Astrocyte (in vitro differentiated cells and primary cell): ENCODE measurements around the gene MAPKAPK3. TPM values are rescaled to one million over a fixed set of nuclear protein-coding genes. Genes with fewer than 3 reads are reported as not detected.

ENCODE experiments used
- DNase-seq: peaks from one replicate; pipeline ENCODE4 v3.0.0-alpha.2; 2010; ENCODE audit warnings: low read depth
- FAIRE-seq: peaks from 2 replicates; lab custom pipeline; 2011; peaks lifted over from hg19 to GRCh38; lab: Jason Lieb, UNC
- H2AFZ ChIP-seq: 2 replicates; pipeline ENCODE4 v1.6.0; 2012; ENCODE audit warnings: low read depth, low read length, inconsistent platforms
- H3K27ac ChIP-seq: 2 replicates; pipeline ENCODE4 v1.5.1; 2011; ENCODE audit warnings: low read depth, low read length, inconsistent platforms
- H3K27me3 ChIP-seq: 2 replicates; pipeline ENCODE4 v1.6.0; 2011; ENCODE audit warnings: low read length, inconsistent platforms; ENCODE audit not compliant: insufficient read depth
- H3K36me3 ChIP-seq: 2 replicates; pipeline ENCODE4 v1.5.1; 2011; ENCODE audit warnings: low read length, inconsistent platforms; ENCODE audit not compliant: insufficient read depth
- H3K4me1 ChIP-seq: 2 replicates; pipeline ENCODE4 v1.5.1; 2011; ENCODE audit warnings: low read length, inconsistent platforms; ENCODE audit not compliant: insufficient read depth
- H3K4me2 ChIP-seq: 2 replicates; pipeline ENCODE4 v1.6.0; 2012; ENCODE audit warnings: low read length, inconsistent platforms
- H3K4me3 ChIP-seq: 2 replicates; pipeline ENCODE4 v1.5.1; 2011; ENCODE audit warnings: low read depth, mild to moderate bottlenecking, low read length, inconsistent platforms; ENCODE audit not compliant: insufficient read depth
- H3K79me2 ChIP-seq: 2 replicates; pipeline ENCODE4 v1.6.0; 2012; ENCODE audit warnings: mild to moderate bottlenecking, low read length, inconsistent platforms; ENCODE audit not compliant: insufficient read depth
- H3K9ac ChIP-seq: 2 replicates; pipeline ENCODE4 v1.6.0; 2012; ENCODE audit warnings: mild to moderate bottlenecking, low read length, inconsistent platforms
- H3K9me3 ChIP-seq: 2 replicates; pipeline ENCODE4 v1.5.1; 2012; ENCODE audit warnings: low read depth, mild to moderate bottlenecking, low read length, inconsistent platforms; ENCODE audit not compliant: insufficient read depth
- H4K20me1 ChIP-seq: 2 replicates; pipeline ENCODE4 v1.6.0; 2012; ENCODE audit warnings: low read length, inconsistent platforms; ENCODE audit not compliant: insufficient read depth
- H3K27ac Mint-ChIP-seq: one replicate; pipeline ENCODE4 v1.8.0; 2021; ENCODE audit warnings: mild to moderate bottlenecking, mixed read lengths; ENCODE audit not compliant: unreplicated experiment
- H3K27me3 Mint-ChIP-seq: one replicate; pipeline ENCODE4 v1.8.0; 2021; ENCODE audit warnings: low read depth, mixed read lengths; ENCODE audit not compliant: unreplicated experiment
- H3K36me3 Mint-ChIP-seq: one replicate; pipeline ENCODE4 v1.8.0; 2021; ENCODE audit warnings: low read depth, mixed read lengths; ENCODE audit not compliant: unreplicated experiment
- H3K4me1 Mint-ChIP-seq: one replicate; pipeline ENCODE4 v1.8.0; 2021; ENCODE audit warnings: low read depth, mixed read lengths; ENCODE audit not compliant: unreplicated experiment
- H3K4me3 Mint-ChIP-seq: one replicate; pipeline ENCODE4 v1.8.0; 2021; ENCODE audit warnings: mild to moderate bottlenecking, moderate library complexity, mixed read lengths; ENCODE audit not compliant: unreplicated experiment
- H3K9me3 Mint-ChIP-seq: one replicate; pipeline ENCODE4 v1.8.0; 2021; ENCODE audit warnings: mild to moderate bottlenecking, mixed read lengths; ENCODE audit not compliant: unreplicated experiment
- EZH2 ChIP-seq: IDR thresholded peaks from 2 replicates; pipeline ENCODE4 v1.6.1; 2012; ENCODE audit warnings: mild to moderate bottlenecking, low read length, inconsistent platforms; ENCODE audit not compliant: insufficient read depth
- total RNA-seq: library from RNA; stranded (reverse); gene quantifications from 2 replicates; pipeline ENCODE4 v1.2.1, GENCODE V29; 2021
- TF ChIP-seq, protein P1 (sequence below): IDR thresholded peaks from 2 replicates; pipeline ENCODE4 v1.5.1; 2011; ENCODE audit warnings: low read depth, mild to moderate bottlenecking, inconsistent platforms, low read length, moderate library complexity; ENCODE audit not compliant: insufficient read depth

The MAPKAPK3 gene
- total RNA-seq, 1 donor from 2014 or later = 23.4 TPM

DNA sequence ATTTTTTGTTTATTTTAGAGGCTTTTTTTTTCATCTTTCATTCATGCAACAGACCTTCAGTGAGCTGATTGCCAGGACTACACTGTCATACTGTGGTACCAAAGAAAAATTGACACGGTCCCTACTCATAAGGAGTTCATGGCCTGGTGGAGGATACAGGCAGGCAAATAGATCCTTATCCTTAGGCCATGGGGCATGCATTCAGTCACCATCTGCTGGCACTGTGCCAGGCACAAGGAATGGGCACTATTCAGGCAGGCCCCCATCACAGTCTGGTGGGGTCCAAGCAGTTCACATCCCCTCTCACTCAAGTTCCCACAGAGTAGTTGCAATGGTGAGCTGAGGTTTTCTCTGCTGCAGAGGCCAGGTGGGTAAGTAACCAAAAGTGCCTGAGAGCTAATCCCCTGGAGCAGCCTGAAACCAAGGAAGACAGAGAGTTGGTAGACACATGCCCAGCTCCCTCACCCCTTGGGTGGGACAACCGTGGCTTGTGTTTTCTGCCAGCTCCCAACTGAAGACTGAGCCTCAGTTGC lies 22.6 kb upstream of the MAPKAPK3 start:
- Histone ChIP-seq H2AFZ (no peak overlapping the region), H3K79me2 (no peaks in the 10 kb centered on the region), H3K4me3 (no peak overlapping the region), H3K27ac (no peak overlapping the region), H3K4me2 (no peak overlapping the region), H3K27me3 (peaks cover 3% of the 10 kb centered on the region), H3K4me1 (no peaks in the 10 kb centered on the region), H3K9ac (no peak overlapping the region), H3K36me3 (no peaks in the 10 kb centered on the region), H4K20me1 (no peaks in the 10 kb centered on the region), H3K9me3 (no peaks in the 10 kb centered on the region)
- Mint-ChIP-seq H3K4me3 (no peak overlapping the region), H3K27me3 (peaks cover 24% of the 10 kb centered on the region), H3K36me3 (no peaks in the 10 kb centered on the region), H3K27ac (no peak overlapping the region), H3K9me3 (no peaks in the 10 kb centered on the region), H3K4me1 (no peaks in the 10 kb centered on the region)
- no peak for TF ChIP-seq EZH2
- TF ChIP-seq, protein P1, sequence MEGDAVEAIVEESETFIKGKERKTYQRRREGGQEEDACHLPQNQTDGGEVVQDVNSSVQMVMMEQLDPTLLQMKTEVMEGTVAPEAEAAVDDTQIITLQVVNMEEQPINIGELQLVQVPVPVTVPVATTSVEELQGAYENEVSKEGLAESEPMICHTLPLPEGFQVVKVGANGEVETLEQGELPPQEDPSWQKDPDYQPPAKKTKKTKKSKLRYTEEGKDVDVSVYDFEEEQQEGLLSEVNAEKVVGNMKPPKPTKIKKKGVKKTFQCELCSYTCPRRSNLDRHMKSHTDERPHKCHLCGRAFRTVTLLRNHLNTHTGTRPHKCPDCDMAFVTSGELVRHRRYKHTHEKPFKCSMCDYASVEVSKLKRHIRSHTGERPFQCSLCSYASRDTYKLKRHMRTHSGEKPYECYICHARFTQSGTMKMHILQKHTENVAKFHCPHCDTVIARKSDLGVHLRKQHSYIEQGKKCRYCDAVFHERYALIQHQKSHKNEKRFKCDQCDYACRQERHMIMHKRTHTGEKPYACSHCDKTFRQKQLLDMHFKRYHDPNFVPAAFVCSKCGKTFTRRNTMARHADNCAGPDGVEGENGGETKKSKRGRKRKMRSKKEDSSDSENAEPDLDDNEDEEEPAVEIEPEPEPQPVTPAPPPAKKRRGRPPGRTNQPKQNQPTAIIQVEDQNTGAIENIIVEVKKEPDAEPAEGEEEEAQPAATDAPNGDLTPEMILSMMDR = no peak
- FAIRE-seq (no peak), DNase-seq (no peak)

DNA sequence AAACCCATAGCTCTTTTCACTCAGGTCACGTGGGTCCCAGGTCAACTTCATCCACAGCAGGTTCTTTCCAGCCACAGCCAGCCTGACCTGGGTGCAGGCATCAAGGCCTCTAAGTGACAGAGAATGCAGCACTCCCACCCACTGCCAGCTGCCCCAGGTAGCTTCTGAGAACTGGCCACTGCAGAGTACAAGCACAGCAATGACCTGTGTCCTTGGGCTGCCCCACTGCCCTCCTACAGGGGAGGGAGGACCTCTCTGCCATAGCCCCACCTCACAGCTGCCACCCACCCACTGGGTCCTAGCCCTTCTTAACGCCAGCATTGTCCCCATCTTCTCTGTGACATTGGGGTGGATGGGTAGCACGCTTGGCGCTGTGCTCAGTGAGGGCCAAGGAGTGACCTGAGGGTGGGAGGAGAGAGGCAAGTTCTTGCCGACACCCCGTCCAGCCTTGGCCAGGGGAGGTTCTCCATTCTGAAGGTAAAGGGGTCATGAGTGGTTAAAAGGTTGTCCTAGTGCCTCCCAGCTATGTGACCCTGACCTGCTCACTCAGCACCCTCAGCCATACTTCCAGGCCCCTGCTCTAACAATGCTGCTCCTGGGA lies 17.7 kb upstream of the MAPKAPK3 start:
- peaks cover 13% of the 10 kb centered on the region for H3K4me1 Mint-ChIP-seq
- no peak overlapping the region for H2AFZ ChIP-seq
- peaks cover 18% of the 10 kb centered on the region for H3K4me1 ChIP-seq
- H3K36me3 Mint-ChIP-seq = no peaks in the 10 kb centered on the region
- H3K9me3 Mint-ChIP-seq = no peaks in the 10 kb centered on the region
- no peak overlapping the region for H3K4me3 ChIP-seq
- no peaks in the 10 kb centered on the region for H3K79me2 ChIP-seq
- no peak overlapping the region for H3K27ac Mint-ChIP-seq
- no peak overlapping the region for H3K9ac ChIP-seq
- FAIRE-seq = no peak
- H3K27me3 ChIP-seq = no peaks in the 10 kb centered on the region
- no peaks in the 10 kb centered on the region for H3K9me3 ChIP-seq
- TF ChIP-seq, protein P1 = no peak
- no peak for TF ChIP-seq EZH2
- no peaks in the 10 kb centered on the region for H3K36me3 ChIP-seq
- no peak overlapping the region for H3K4me2 ChIP-seq
- H3K27me3 Mint-ChIP-seq = peaks cover 25% of the 10 kb centered on the region
- DNase-seq = no peak
- H4K20me1 ChIP-seq = no peaks in the 10 kb centered on the region
- H3K27ac ChIP-seq = no peak overlapping the region
- no peak overlapping the region for H3K4me3 Mint-ChIP-seq

DNA sequence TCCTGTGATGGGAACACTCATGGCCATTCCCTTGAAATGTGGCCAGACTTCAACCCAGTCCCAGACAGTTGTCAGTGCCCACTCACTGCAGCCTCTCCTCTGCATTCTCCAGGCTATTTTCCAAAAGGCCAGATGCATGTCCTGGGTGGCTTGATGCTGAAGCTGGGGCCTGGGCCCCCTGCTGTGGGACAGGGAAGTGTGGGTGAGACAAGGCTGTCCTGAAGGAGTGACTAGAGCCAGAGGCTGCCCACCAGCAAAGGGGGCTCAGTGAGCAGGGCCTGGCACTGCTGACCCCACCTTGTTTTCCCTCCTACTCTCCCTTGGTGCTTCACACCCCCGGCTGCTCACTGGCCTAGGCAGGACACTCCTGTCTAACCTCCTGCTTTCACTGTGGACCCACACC lies 17.2 kb upstream of the MAPKAPK3 start:
- TF ChIP-seq, protein P1 = no peak
- TF ChIP-seq EZH2 = no peak
- H3K4me1 Mint-ChIP-seq = peaks cover 13% of the 10 kb centered on the region
- Histone ChIP-seq H3K4me2 (no peak overlapping the region), H3K36me3 (no peaks in the 10 kb centered on the region), H3K9ac (no peak overlapping the region), H2AFZ (no peak overlapping the region), H3K4me3 (no peak overlapping the region), H3K27me3 (no peaks in the 10 kb centered on the region), H3K9me3 (no peaks in the 10 kb centered on the region), H3K4me1 (peaks cover 18% of the 10 kb centered on the region), H3K27ac (no peak overlapping the region), H4K20me1 (no peaks in the 10 kb centered on the region), H3K79me2 (no peaks in the 10 kb centered on the region)
- FAIRE-seq (no peak), DNase-seq (no peak)
- H3K36me3 Mint-ChIP-seq = no peaks in the 10 kb centered on the region
- no peak overlapping the region for H3K27ac Mint-ChIP-seq
- peaks cover 25% of the 10 kb centered on the region for H3K27me3 Mint-ChIP-seq
- no peak overlapping the region for H3K4me3 Mint-ChIP-seq
- H3K9me3 Mint-ChIP-seq = no peaks in the 10 kb centered on the region
